Panc1 (cell line): Measurements from ENCODE around the gene NFE2L3.

Experiments
- POLR2AphosphoS5 ChIP-seq: IDR thresholded peaks from 2 replicates; pipeline ENCODE4 v1.6.1; 2012; ENCODE audit warnings: mild to moderate bottlenecking, low read depth, low read length, moderate library complexity
- TF ChIP-seq, protein P1 (sequence below): fragments of 450-650 bp; IDR thresholded peaks from 2 replicates; pipeline ENCODE4 v1.5.1; 2017; ENCODE audit warnings: mild to moderate bottlenecking

DNA sequence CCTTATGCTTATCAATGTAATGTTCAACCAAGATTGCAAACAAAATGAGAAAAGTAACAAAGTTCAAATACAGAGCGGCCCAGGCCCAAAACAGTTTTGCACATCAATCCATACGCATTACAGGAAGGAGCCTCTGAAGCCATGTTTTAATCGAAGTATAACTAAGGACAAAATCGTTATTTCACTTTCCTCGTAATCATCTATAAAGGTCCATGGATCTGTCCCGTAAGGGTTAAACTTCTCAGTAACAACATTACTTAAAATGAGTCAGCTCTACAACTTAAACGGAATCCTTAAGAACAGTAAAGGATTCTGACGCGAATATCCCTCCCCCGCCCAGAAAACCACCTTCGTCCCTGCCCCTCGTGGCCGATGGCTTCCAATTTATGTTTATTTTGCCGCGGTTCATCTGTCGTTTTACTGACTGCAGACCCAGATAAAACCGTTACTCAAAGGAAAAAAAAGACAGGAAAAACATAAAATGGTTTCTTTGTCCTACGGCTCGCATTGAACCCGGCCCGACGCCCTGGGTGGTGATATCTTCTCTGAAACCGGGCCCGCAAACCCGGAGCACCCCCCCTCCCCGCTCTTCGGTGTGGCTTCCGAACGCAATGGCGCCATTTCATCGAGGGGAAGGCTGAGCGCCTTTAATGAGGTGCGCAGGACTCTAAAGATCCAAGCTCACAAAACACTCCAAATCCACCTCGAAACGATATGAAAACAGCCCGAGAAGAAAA lies 47.5 kb downstream of the NFE2L3 start:
- TF ChIP-seq POLR2AphosphoS5, result no peak
- TF ChIP-seq, protein P1, sequence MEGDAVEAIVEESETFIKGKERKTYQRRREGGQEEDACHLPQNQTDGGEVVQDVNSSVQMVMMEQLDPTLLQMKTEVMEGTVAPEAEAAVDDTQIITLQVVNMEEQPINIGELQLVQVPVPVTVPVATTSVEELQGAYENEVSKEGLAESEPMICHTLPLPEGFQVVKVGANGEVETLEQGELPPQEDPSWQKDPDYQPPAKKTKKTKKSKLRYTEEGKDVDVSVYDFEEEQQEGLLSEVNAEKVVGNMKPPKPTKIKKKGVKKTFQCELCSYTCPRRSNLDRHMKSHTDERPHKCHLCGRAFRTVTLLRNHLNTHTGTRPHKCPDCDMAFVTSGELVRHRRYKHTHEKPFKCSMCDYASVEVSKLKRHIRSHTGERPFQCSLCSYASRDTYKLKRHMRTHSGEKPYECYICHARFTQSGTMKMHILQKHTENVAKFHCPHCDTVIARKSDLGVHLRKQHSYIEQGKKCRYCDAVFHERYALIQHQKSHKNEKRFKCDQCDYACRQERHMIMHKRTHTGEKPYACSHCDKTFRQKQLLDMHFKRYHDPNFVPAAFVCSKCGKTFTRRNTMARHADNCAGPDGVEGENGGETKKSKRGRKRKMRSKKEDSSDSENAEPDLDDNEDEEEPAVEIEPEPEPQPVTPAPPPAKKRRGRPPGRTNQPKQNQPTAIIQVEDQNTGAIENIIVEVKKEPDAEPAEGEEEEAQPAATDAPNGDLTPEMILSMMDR, result no peak
